Measurements from ENCODE around the gene KRTAP3-3. TPM values are rescaled to one million over a fixed set of nuclear protein-coding genes. Genes with fewer than 3 reads are reported as not detected.

KRTAP3-3 gene
- total and polyA plus RNA-seq, 2 of the 8 experiments (the other 6 are each of a cell fraction or from before 2014, with no cell fraction given): not detected

DNA sequence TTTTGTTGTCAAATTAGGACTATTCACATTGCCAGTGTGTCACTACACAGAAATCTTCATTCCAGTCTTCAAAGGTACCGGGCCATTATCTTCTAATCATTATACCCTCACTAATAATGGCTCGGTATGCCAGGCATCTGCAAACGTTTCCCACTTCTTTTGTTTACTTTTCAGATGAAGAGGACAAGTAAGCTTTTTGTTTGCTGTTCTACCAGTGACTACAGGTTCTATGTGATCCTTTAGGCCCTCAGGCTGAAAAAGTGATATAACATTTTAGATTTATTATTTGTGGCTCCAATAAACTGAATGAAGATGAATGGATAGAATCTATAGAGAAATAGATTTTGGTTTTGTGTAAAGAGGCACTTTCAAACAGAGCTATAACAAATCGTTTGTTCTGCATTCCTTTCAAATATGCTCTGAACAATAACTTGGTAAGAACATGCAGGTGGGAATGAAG lies 15.4 kb upstream of the KRTAP3-3 start:
- no peaks in the 10 kb centered on the region for H3K79me2 ChIP-seq (ENCODE audit: control insufficient read depth in 1 of 2, insufficient read depth in 2 of 2, low read length in 2 of 2)
- H3K18ac ChIP-seq (ENCODE audit: extremely low read depth, low read length): no peak overlapping the region
- H3K27ac ChIP-seq (ENCODE audit: low read depth, low read length): no peak overlapping the region
- H3K27me3 ChIP-seq (replicated peaks in 1 of 4; ENCODE audit: control insufficient read depth in 3 of 4, extremely low read depth in 1 of 4, insufficient read depth in 3 of 4, low read length in 3 of 4): no peaks in the 10 kb centered on the region
- H4K91ac ChIP-seq (replicated peaks; ENCODE audit: insufficient read length, low read length): no peak overlapping the region
- no peaks in the 10 kb centered on the region for H3K79me1 ChIP-seq (ENCODE audit: low read depth, low read length)
- TF ChIP-seq RXRA (IDR thresholded peaks at IDR 0.05; ENCODE audit: insufficient read depth, low read depth, low read length): no peak
- no peak for TF ChIP-seq CTBP2 (IDR thresholded peaks at IDR 0.05; ENCODE audit: borderline replicate concordance, insufficient read depth, insufficient read length, low read length)
- 0 out of 2 replicates have a peak, but pooled peaks have one; percentile 43 for TF ChIP-seq TEAD4 (IDR thresholded peaks at IDR 0.05; ENCODE audit: low read depth, low read length)
- H3K14ac ChIP-seq (ENCODE audit: insufficient read length): no peak overlapping the region
- H3K4me2 ChIP-seq (ENCODE audit: insufficient read depth in 1 of 2, low read depth in 2 of 2, low read length in 2 of 2): no peak overlapping the region
- DNase-seq (ENCODE audit: low read depth in 1 of 2, low spot score in 2 of 2) (no peak), FAIRE-seq (no peak)
- H3K56ac ChIP-seq (replicated peaks; ENCODE audit: insufficient read length, low read depth, low read length): no peak overlapping the region
- no peak overlapping the region for H3K9ac ChIP-seq (replicated peaks in 1 of 4; ENCODE audit: extremely low read depth in 1 of 4, low read depth in 3 of 4, low read length in 3 of 4)
- H3K36me3 ChIP-seq (ENCODE audit: control insufficient read depth in 2 of 4, insufficient read depth in 4 of 4, low read length in 3 of 4): no peaks in the 10 kb centered on the region
- no peak overlapping the region for H2AFZ ChIP-seq (ENCODE audit: low read length)
- no peak overlapping the region for H2BK12ac ChIP-seq (ENCODE audit: low read depth, low read length)
- no peak overlapping the region for H2BK20ac ChIP-seq (ENCODE audit: low read length)
- POLR2A ChIA-PET (ENCODE audit: partially characterized antibody): no interaction called here
- H2BK5ac ChIP-seq (ENCODE audit: low read depth, low read length): no peak overlapping the region
- no peak overlapping the region for H2AK5ac ChIP-seq (ENCODE audit: low read depth, low read length)
- H4K5ac ChIP-seq (ENCODE audit: insufficient read length, low read depth, low read length): no peak overlapping the region
- CTCF ChIA-PET (ENCODE audit: partially characterized antibody): interaction anchor here (1.1 to 1.2 kb wide), 2 partner anchors 9 to 19 kb away, joined by 4 to 5 read pairs; no protein-coding TSS in a partner anchor
- H2BK15ac ChIP-seq (ENCODE audit: low read length): no peak overlapping the region
- H3K4me1 ChIP-seq (replicated peaks in 1 of 4; ENCODE audit: control insufficient read depth in 3 of 4, insufficient read depth in 4 of 4, low read length in 3 of 4): peaks cover 0 to 10% (median 6%) of the 10 kb centered on the region in 4 experiments; a peak in 6 of 7 replicates
- no peak overlapping the region for H4K8ac ChIP-seq (ENCODE audit: extremely low read depth, insufficient read depth, low read length)
- H4K20me1 ChIP-seq (replicated peaks in 1 of 2; ENCODE audit: control insufficient read depth in 1 of 2, insufficient read depth in 2 of 2, low read length in 2 of 2): no peaks in the 10 kb centered on the region
- H3K23me2 ChIP-seq (ENCODE audit: low read depth, low read length): no peaks in the 10 kb centered on the region
- WGBS, 2 experiments (ENCODE audit: extremely low coverage in 1 of 2, insufficient coverage in 1 of 2, insufficient read length in 1 of 2, insufficient replicate concordance in 2 of 2, low coverage in 1 of 2, low lambda C conversion rate in 2 of 2, missing lambda C conversion rate in 1 of 2): 77% methylated on average over 4 of the region's 4 CpGs; no CpG with 5 or more reads in 1 of the 2 experiments
- no peak overlapping the region for H3K4ac ChIP-seq (replicated peaks; ENCODE audit: insufficient read length, low read depth, low read length)
- no peak overlapping the region for H2BK120ac ChIP-seq (replicated peaks; ENCODE audit: low read depth, low read length)
- H3K23ac ChIP-seq (ENCODE audit: insufficient read length): no peak overlapping the region
- no peaks in the 10 kb centered on the region for H3K9me3 ChIP-seq (ENCODE audit: insufficient read depth in 2 of 2, low read depth in 1 of 2, low read length in 1 of 2)
- no peak overlapping the region for H3K4me3 ChIP-seq (ENCODE audit: extremely low read depth in 1 of 4, insufficient read depth in 2 of 4, low read depth in 3 of 4, low read length in 4 of 4)
